K562 (cell line): ENCODE data around the gene CHCHD1. TPM values are rescaled to one million over a fixed set of nuclear protein-coding genes. Genes with fewer than 3 reads are reported as not detected.
A peak's percentile ranks its signal among the peaks of the same experiment; 100 is the strongest.

Experiments used
- E2F3 ChIP-seq: fragments of 250-450 bp; sonication (Bioruptor Pico); IDR thresholded peaks from 2 replicates; pipeline ENCODE4 v1.4.0; 2020; ENCODE audit warnings: mild to moderate bottlenecking
- ERF ChIP-seq: fragments of 450-650 bp; formaldehyde crosslinking; IDR thresholded peaks from 2 replicates; pipeline ENCODE4 v1.4.0; 2020; ENCODE audit warnings: mild to moderate bottlenecking, mixed read lengths
- FIP1L1 ChIP-seq: fragments of 200-400 bp; formaldehyde crosslinking; IDR thresholded peaks from 2 replicates; pipeline ENCODE4 v1.6.1; 2018; ENCODE audit warnings: mild to moderate bottlenecking, low read depth, low read length; ENCODE audit not compliant: poor library complexity, severe bottlenecking
- JUNB ChIP-seq: fragments of 450-650 bp; formaldehyde crosslinking; conservative IDR thresholded peaks from 2 replicates; pipeline ENCODE4 v1.4.0; 2020; ENCODE audit warnings: mild to moderate bottlenecking
- KLF6 ChIP-seq: fragments of 250-450 bp; sonication (Bioruptor Pico); IDR thresholded peaks from 2 replicates; pipeline ENCODE4 v1.4.0; 2020; ENCODE audit warnings: mild to moderate bottlenecking, moderate library complexity, borderline replicate concordance
- PHB ChIP-seq: fragments of 250-450 bp; sonication (Bioruptor Pico); IDR thresholded peaks from 2 replicates; pipeline ENCODE4 v1.5.0; 2021
- POLR2A ChIP-seq: fragments of 450-650 bp; conservative IDR thresholded peaks from 2 replicates; pipeline ENCODE4 v1.6.1; 2016
- SRSF1 ChIP-seq: fragments of 200-400 bp; formaldehyde crosslinking; IDR thresholded peaks from 2 replicates; pipeline ENCODE4 v1.6.1; 2017; ENCODE audit warnings: mild to moderate bottlenecking, low read depth, low read length, moderate library complexity
- TFE3 ChIP-seq: fragments of 450-650 bp; formaldehyde crosslinking; IDR thresholded peaks from 2 replicates; pipeline ENCODE4 v1.4.0; 2020; ENCODE audit warnings: mild to moderate bottlenecking, mixed read lengths
- ZBTB26 ChIP-seq: fragments of 450-650 bp; formaldehyde crosslinking; IDR thresholded peaks from 2 replicates; pipeline ENCODE4 v1.4.0; 2022; ENCODE audit warnings: missing genetic modification characterization
- ZFP36 ChIP-seq: fragments of 150-350 bp; IDR thresholded peaks from 2 replicates; pipeline ENCODE4 v1.6.1; 2018; ENCODE audit warnings: low read length, low read depth; ENCODE audit not compliant: partially characterized antibody
- ZNF224 ChIP-seq: sonication (generic); formaldehyde crosslinking; IDR thresholded peaks from 2 replicates; pipeline ENCODE4 v1.8.0; 2022; ENCODE audit warnings: mild to moderate bottlenecking, missing genetic modification reagents
- ZNF311 ChIP-seq: fragments of 250-450 bp; sonication (Bioruptor Pico); IDR thresholded peaks from 2 replicates; pipeline ENCODE4 v1.4.0; 2020; ENCODE audit warnings: mild to moderate bottlenecking, moderate library complexity
- ZNF717 ChIP-seq: fragments of 250-450 bp; sonication (Bioruptor Pico); IDR thresholded peaks from 2 replicates; pipeline ENCODE4 v1.5.0; 2021
- polyA plus RNA-seq, 8 experiments: library from polyadenylated mRNA; depleted of rRNA in 4 of 8; stranded (reverse) in 5 of 8; unstranded in 3 of 8; fragments of >200 nt; fragmentation: Nextera tagmentation in 2 of 8; fragmentation: Illumina TruSeq in 1 of 8; extraction: Ambion mirVana in 2 of 8; extraction: Trizol in 1 of 8; gene quantifications; 2 replicates each; pipeline versions ENCODE4 v1.2.1 to v1.2.3, GENCODE V29; 2011 to 2014; ENCODE audit warnings: inconsistent platforms in 1 of 8, missing spikeins in 1 of 8
- total RNA-seq, 7 experiments: library from RNA; depleted of rRNA in 6 of 7; stranded (reverse); fragments of >200 nt in 6 of 7; fragmentation: Illumina TruSeq in 2 of 7; extraction: Trizol in 2 of 7; gene quantifications; 2 replicates each; pipeline versions ENCODE4 v1.2.1 to v1.2.3, GENCODE V29; 2011 to 2021; ENCODE audit warnings: low replicate concordance in 1 of 7
- TF ChIP-seq, protein P1 (sequence below), 3 experiments: fragments of 200-800 bp in 1 of 3; fragments of 250-450 bp in 1 of 3; fragments of 450-650 bp in 1 of 3; sonication (Bioruptor Pico) in 1 of 3; sonication (Bioruptor generic) in 1 of 3; formaldehyde crosslinking in 1 of 3; IDR thresholded peaks; 2 replicates each; pipeline versions ENCODE4 v1.6.1 to v1.8.0; 2016 to 2022; ENCODE audit warnings: mild to moderate bottlenecking in 2 of 3, missing genetic modification characterization in 2 of 3, missing compliant biosample characterization in 1 of 3, moderate library complexity in 1 of 3
- TF ChIP-seq, protein P2 (sequence below): fragments of 450-650 bp; IDR thresholded peaks from 2 replicates; pipeline ENCODE4 v1.6.1; 2016; ENCODE audit warnings: mild to moderate bottlenecking
- TF ChIP-seq, protein P3 (sequence below): fragments of 250-450 bp; sonication (Bioruptor Pico); IDR thresholded peaks from 2 replicates; pipeline ENCODE4 v1.5.0; 2021

The CHCHD1 gene
- total and polyA plus RNA-seq, 9 of the 15 experiments (the other 6 are each of a cell fraction or from before 2014, with no cell fraction given): 52.9 to 126 (median 83.4) TPM

DNA sequence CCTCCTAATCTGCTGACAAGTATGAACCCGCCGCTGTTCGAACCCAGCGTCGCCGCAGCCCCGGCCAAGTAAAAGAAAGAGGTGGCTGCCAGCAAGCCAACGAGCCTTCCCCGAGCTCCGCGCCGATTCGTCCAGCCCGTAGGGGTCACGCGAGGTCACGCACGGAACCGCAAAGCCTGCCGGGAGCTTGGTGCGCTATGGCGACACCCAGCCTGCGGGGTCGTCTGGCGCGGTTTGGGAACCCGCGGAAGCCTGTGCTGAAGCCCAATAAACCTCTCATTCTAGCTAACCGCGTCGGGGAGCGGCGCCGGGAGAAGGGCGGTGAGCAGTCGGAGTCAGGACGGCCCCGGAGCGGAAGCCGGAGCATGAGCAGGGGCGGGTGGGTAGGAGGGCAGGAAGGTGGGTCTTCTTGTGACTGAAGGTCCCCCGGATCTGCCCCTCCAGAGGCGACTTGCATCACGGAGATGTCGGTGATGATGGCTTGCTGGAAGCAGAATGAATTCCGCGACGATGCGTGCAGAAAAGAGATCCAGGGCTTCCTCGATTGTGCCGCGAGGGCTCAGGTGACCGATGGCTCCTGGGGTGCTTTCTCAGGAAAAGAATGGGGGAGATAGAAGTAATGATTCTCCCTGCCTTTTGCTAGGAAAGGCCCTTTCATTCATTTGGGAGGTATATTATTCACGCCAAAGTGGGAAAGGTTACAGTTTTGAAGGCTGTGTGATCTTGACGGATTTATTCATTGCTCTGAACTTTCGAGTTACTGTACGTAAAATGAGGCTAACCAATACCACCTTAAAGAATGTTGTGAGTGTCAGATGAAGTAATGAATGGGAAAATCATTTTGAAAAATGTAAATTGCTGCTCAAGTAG, at the start of gene CHCHD1 (continued):
- TF ChIP-seq ZNF311 (no peak), PHB (no peak), JUNB (no peak), ERF (CRISPR knock-in tag) (no peak), SRSF1 (no peak), KLF6 (CRISPR knock-in tag) (peak; percentile 35; the same call in 1 of the 2 replicates), ZNF224 (CRISPR knock-in tag) (peak; percentile 49; the same call in 1 of the 2 replicates), TFE3 (no peak), ZBTB26 (CRISPR knock-in tag) (no peak), E2F3 (CRISPR knock-in tag) (no peak), ZFP36 (peak; percentile 12), FIP1L1 (peak; percentile 89), POLR2A (peak; percentile 97), ZNF717 (CRISPR knock-in tag) (no peak)
- TF ChIP-seq, protein P1, sequence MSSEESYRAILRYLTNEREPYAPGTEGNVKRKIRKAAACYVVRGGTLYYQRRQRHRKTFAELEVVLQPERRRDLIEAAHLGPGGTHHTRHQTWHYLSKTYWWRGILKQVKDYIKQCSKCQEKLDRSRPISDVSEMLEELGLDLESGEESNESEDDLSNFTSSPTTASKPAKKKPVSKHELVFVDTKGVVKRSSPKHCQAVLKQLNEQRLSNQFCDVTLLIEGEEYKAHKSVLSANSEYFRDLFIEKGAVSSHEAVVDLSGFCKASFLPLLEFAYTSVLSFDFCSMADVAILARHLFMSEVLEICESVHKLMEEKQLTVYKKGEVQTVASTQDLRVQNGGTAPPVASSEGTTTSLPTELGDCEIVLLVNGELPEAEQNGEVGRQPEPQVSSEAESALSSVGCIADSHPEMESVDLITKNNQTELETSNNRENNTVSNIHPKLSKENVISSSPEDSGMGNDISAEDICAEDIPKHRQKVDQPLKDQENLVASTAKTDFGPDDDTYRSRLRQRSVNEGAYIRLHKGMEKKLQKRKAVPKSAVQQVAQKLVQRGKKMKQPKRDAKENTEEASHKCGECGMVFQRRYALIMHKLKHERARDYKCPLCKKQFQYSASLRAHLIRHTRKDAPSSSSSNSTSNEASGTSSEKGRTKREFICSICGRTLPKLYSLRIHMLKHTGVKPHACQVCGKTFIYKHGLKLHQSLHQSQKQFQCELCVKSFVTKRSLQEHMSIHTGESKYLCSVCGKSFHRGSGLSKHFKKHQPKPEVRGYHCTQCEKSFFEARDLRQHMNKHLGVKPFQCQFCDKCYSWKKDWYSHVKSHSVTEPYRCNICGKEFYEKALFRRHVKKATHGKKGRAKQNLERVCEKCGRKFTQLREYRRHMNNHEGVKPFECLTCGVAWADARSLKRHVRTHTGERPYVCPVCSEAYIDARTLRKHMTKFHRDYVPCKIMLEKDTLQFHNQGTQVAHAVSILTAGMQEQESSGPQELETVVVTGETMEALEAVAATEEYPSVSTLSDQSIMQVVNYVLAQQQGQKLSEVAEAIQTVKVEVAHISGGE (CRISPR knock-in tag; IDR thresholded peaks at IDR 0.05): peak in 1 of 3 experiments; percentile 62; a peak in 2 of 6 replicates
- TF ChIP-seq, protein P2, sequence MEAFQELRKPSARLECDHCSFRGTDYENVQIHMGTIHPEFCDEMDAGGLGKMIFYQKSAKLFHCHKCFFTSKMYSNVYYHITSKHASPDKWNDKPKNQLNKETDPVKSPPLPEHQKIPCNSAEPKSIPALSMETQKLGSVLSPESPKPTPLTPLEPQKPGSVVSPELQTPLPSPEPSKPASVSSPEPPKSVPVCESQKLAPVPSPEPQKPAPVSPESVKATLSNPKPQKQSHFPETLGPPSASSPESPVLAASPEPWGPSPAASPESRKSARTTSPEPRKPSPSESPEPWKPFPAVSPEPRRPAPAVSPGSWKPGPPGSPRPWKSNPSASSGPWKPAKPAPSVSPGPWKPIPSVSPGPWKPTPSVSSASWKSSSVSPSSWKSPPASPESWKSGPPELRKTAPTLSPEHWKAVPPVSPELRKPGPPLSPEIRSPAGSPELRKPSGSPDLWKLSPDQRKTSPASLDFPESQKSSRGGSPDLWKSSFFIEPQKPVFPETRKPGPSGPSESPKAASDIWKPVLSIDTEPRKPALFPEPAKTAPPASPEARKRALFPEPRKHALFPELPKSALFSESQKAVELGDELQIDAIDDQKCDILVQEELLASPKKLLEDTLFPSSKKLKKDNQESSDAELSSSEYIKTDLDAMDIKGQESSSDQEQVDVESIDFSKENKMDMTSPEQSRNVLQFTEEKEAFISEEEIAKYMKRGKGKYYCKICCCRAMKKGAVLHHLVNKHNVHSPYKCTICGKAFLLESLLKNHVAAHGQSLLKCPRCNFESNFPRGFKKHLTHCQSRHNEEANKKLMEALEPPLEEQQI: no peak
- TF ChIP-seq, protein P3, sequence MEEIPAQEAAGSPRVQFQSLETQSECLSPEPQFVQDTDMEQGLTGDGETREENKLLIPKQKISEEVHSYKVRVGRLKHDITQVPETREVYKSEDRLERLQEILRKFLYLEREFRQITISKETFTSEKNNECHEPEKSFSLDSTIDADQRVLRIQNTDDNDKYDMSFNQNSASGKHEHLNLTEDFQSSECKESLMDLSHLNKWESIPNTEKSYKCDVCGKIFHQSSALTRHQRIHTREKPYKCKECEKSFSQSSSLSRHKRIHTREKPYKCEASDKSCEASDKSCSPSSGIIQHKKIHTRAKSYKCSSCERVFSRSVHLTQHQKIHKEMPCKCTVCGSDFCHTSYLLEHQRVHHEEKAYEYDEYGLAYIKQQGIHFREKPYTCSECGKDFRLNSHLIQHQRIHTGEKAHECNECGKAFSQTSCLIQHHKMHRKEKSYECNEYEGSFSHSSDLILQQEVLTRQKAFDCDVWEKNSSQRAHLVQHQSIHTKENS (CRISPR knock-in tag): no peak
